Glomerular visceral epithelial cell (primary cell): ENCODE measurements around the gene MATK.
"Not testable (repeated sequence)": the region's sequence is repeated elsewhere in the genome, so short reads cannot be mapped to it uniquely, and the experiment has no call there.

Experiments
- DNase-seq: peaks from one replicate; pipeline ENCODE4 v3.0.0-alpha.2; 2016; ENCODE audit errors: extremely low spot score

Gene MATK

GRCh38 chr19:3816148-3816547, 30.0 kb upstream of the MATK start:
- not testable (repeated sequence) for DNase-seq

DNA sequence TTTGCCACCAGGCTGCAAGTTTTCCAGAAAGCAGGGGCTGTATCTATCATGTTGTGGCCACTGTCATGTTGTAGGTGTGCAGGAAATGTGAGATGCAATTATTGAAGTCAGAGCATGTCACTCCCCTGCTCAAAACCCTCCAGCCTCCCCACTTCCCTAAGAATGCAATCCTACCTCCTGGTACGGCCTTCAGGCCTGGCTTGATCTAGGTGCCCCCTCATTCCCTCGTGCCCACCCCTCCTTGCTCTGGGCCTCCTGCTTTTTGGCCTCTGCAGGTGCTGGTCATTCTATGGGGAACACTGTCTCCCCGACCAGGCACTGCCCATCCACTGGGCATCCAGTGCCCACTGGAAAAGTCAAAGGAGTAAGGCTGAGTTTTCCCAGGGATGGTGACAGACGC, 28.5 kb upstream of the MATK start:
- DNase-seq = no peak

- DNase-seq = no peak
These were observed 27.6 kb upstream of the MATK start for GRCh38 chr19:3813473-3814392.

- DNase-seq = no peak
These were observed 24.7 kb upstream of the MATK start for GRCh38 chr19:3810708-3811355.

DNA sequence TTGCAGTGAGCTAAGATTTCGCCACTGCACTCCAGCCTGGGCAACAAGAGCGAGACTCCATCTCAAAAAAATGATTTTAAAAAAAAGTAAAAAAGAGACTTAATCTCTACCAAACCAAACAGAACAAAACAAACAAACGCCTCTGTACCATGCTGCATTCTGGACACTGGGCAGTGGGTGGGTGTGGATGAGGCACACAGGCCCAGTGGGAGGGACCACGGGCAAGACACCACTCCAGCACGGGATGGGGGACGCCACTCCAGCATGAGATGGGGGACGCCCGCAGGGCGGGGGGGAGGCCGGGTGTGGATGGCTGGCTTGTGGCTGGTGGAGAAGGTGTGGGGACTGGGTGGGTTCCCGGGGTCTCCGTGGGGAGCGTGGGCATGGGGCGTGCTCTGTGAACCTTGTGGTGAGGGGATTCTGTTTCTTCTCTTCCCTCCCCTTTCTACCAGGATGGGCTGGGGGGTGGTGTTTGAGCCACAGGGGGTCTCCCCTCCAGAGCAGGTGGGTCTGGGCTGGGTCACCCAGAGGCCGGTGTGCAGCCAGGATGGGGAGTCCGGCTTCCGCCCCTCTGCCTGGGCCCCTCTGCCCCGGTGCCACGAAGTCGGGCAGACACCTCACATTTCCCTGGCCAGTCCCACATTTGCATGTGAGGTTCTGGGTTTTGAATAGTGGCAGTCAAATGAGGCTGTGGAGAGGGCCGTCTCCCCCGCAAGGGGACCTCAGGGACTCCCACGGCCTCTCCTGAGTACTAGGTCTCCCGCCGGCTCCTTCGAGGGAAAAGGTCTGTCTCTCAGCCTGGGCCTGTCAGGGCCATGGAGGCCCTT, 23.9 kb upstream of the MATK start:
- no peak for DNase-seq

- DNase-seq = no peak
These were observed 22.4 kb upstream of the MATK start for GRCh38 chr19:3808420-3809143.

DNA sequence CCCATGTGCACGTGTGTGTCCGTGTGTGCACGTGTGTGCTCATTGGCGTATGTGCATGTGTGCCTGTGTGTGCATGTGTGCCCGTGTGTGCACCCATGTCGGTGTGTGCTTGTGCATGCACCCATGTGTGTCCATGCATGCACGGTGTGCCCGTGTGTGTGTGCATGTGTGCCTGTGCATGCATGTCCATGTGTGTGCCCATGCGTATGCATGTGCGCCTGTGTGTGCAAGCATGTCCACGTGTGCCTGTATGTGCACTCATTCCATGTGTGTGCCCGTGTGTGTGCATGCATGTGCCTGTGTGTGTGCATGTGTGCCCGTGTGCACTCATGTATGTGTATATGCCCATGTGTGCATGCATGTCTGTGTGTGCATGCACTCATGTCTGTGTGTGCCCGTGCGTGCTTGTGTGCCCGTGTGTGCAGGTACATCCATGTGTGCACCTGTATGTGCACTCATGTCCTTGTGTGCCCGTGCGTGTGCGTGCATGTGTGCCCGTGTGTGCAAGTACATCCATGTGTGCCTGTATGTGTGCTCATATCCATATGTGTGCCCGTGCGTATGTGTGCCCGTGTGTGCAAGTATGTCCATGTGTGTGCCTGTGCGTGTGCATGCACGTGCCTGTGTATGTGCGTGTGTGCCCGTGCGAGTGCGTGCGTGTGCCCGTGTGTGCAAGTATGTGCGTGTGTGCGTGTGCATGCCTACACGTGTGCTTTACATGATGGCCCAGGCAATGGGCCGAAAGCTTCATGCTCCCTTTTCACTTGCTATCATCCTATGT, 21.6 kb upstream of the MATK start:
- no peak for DNase-seq

DNA sequence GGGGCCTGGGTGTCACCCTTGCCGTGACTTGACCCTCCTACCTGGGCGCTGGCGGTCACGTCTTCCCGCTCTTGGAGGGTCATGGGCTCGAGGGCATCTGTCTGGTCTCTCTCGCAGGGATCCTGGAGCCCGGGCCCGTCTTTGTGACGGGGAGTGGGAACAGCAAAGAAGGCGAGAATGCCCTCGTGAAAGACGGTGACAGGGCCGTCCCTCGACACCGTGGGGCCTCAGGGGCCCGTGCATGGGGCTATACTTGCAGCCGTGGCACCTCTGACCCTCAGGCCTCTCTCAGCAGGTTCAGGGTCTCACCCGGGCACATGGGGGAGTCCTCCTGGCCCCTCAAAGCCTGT, 20.9 kb upstream of the MATK start:
- DNase-seq = no peak

- no peak for DNase-seq
These were observed 19.7 kb upstream of the MATK start for GRCh38 chr19:3805859-3806258.

DNA sequence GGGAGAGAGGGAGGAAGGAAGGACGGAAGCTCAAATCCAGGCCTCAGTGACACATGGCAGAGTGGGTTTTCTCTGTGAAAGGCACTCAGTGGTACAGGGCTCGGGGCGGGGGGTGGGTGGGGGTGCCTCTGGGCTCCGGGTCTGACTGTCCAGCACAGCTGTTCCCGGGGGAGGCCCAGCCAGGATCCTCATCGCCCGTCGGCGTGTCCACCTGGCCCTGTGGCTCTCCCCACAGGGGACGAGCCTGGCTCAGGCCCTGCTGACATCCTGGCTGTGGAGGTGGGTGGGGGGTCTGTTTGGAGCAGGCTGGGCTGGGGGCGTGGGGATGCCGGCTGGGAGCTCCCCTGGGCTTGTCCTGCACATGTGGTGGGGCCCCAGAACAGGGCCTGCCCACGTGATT, 18.2 kb upstream of the MATK start:
- DNase-seq = no peak

- no peak for DNase-seq
These were observed 17.8 kb upstream of the MATK start for GRCh38 chr19:3803986-3804385.

DNA sequence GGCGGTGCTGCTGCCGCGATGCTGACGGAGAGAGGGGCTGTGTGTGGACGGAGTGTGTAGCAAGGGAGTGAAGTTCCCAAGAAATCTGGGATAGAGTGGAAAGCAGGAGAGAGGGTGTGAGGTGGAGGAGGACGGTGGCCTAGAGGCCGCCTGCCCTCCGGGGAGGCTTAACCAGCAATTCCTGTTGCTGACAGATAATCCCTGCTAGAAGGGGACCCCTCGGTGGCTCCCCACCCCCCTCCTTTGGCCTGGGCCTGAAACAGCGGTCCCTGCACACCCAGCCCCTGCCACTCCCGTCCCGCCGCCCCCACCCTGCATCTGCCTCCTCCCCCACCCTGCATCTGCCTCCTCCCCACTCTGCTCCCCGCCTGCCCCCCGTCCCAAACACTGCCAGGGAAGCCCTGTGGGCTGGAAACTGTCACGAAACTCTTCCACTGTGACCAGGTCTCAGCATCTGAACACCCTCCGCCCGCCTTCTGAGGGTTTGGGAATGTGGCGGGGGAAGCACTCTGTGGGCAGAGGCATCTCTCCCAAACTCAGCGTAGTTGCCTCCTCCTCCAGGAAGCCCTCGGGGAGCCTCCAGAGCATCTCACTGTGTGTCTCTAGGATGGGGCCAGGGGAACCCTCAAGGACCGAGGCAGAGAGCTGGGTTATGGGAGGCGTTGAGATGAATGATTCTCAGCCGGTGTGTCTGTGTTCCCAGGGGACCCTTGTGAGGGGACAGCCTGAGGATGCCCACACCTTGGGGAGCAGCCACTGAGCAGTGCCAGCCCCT, 17.1 kb upstream of the MATK start:
- no peak for DNase-seq

GRCh38 chr19:3801412-3802096, 15.4 kb upstream of the MATK start:
- no peak for DNase-seq

DNA sequence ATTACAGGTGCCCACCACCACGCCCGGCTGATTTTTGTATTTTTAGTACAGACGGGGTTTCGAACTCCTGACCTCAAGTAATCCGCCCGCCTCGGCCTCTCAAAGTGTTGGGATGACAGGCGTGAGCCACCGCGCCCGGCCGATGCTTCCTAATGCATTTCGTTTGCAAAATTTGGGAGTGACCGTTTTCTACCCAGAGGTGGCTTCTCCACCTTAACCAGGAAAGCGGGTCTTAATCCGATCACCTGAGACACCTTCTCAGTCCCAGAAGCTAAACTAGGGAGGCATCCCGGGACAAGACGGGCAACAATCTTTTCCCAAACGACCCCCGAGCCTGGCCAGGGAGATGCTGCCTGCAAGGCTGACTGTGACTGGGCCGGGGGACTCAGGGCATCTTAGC, 14.8 kb upstream of the MATK start:
- DNase-seq = no peak

GRCh38 chr19:3798137-3798536, 12.0 kb upstream of the MATK start:
- DNase-seq = no peak

DNA sequence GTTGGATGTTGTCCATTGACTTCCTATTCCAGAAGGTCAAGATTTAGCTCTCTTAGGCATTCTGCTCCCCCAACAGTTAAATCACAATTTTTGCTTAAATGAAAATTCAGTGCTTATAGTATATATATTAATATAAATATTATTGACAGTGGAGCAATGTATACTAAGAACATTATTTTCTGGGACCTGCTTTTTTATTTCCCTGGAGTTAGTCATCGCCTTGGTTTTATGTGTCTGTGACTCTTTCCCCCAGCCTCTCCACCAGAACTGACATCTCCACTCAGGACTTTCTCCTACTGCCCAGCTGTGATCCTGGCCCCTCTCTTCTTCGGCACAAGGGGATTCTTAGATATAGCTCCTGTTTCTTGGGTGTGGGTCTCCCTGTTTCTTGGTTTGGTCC, 10.2 kb upstream of the MATK start:
- DNase-seq = no peak

GRCh38 chr19:3793799-3794198, 7.6 kb upstream of the MATK start:
- DNase-seq = no peak

GRCh38 chr19:3792114-3792513, 5.9 kb upstream of the MATK start:
- no peak for DNase-seq

GRCh38 chr19:3790941-3791340, 4.8 kb upstream of the MATK start:
- no peak for DNase-seq
